ENCODE data around the gene KCNA5. TPM values are rescaled to one million over a fixed set of nuclear protein-coding genes. Genes with fewer than 3 reads are reported as not detected.

Gene KCNA5
- total RNA-seq: under 1 TPM in 1 of 2 donors, not detected in 1; 0.68 TPM

DNA sequence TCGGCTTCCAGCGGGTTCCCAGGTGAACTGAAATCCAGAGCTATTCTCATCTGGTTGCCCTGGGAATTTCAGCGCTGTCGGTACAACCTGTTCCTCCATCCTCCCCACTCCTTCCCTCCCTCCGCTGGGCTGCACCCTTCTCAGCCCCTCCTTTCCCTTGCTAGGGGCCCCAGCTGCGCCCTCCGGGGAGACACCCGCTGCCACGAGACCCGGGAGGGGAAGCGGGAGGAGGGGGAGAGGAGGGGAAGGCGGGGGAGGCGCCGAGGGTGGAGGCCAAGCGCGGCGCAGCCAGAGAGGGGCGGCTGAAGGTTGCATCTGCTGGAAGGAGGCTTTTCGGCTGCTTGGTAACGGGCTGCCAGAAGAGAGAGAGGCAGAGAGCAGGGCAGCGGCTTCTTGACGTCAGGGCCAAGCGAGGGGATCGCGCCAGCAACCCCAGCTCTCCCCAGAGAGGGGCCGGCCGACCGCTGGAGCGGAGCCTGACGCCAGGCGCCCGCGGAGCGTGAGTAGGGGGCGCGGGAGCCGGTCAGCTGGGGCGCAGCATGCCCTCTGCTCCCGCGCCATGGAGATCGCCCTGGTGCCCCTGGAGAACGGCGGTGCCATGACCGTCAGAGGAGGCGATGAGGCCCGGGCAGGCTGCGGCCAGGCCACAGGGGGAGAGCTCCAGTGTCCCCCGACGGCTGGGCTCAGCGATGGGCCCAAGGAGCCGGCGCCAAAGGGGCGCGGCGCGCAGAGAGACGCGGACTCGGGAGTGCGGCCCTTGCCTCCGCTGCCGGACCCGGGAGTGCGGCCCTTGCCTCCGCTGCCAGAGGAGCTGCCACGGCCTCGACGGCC lies at the start of gene KCNA5:
KCNA5 (plus strand) TSS at position 291 of the 831 bp plus-strand sequence; CDS start at position 560, 269 bp downstream.
- H3K27me3 ChIP-seq (replicated peaks; ENCODE audit: insufficient read depth): peaks cover 16% of the 10 kb centered on the region
- intact Hi-C loops (cut with DNase I): no loop called here
- TF ChIP-seq POLR2A (IDR thresholded peaks at IDR 0.05): no peak
- no peak for TF ChIP-seq POLR2AphosphoS5 (IDR thresholded peaks at IDR 0.05)
- no peak for TF ChIP-seq CTCF (IDR thresholded peaks at IDR 0.05)
- no peak for DNase-seq (ENCODE audit: low spot score)
- H3K36me3 ChIP-seq: no peaks in the 10 kb centered on the region
- H3K4me3 ChIP-seq: no peak within 1 kb of the TSS
- H3K27ac ChIP-seq: no peak within 1 kb of the TSS
- H3K4me1 ChIP-seq (replicated peaks): peaks cover 2% of the 10 kb centered on the region
- H3K9me3 ChIP-seq: no peaks in the 10 kb centered on the region
- WGBS: 2% methylated on average over 40 of the region's 68 CpGs

DNA sequence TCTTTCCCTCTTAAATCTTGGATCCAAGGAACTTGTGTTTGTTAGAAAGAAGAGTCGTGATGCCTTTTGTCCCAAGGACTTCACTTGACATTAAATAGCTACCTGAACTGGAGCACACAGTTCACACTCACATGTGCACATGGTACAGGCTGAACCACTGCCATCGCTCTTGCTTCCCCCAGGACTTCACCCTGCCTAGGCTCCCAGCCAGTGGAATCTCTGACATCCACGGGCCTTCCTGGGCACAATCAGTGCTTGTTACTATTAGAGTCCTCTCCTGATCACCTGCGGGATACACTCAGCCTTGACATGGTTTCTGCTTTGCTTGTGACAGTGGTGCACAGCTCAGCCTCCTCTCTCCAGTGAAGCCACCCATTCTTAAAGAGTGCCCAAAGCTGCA lies 49.1 kb upstream of the KCNA5 start:
- H3K27ac ChIP-seq: no peak overlapping the region
- no peak for DNase-seq (ENCODE audit: low spot score)
- no peaks in the 10 kb centered on the region for H3K4me1 ChIP-seq (replicated peaks)
- WGBS: 69% methylated on average over 4 of the region's 4 CpGs
- intact Hi-C loops (cut with DNase I): no loop called here
- H3K36me3 ChIP-seq: no peaks in the 10 kb centered on the region
- H3K27me3 ChIP-seq (replicated peaks; ENCODE audit: insufficient read depth): peaks cover 3% of the 10 kb centered on the region
- no peak for TF ChIP-seq CTCF (IDR thresholded peaks at IDR 0.05)
- no peak for TF ChIP-seq POLR2AphosphoS5 (IDR thresholded peaks at IDR 0.05)
- TF ChIP-seq POLR2A (IDR thresholded peaks at IDR 0.05): no peak
- no peak overlapping the region for H3K4me3 ChIP-seq
- H3K9me3 ChIP-seq: no peaks in the 10 kb centered on the region

GRCh38 chr12:4996714-4997113 lies 47.0 kb upstream of the KCNA5 start:
- Histone ChIP-seq H3K27me3 (replicated peaks; ENCODE audit: insufficient read depth) (peaks cover 3% of the 10 kb centered on the region), H3K9me3 (no peaks in the 10 kb centered on the region), H3K27ac (no peak overlapping the region), H3K36me3 (no peaks in the 10 kb centered on the region), H3K4me1 (replicated peaks) (no peaks in the 10 kb centered on the region), H3K4me3 (no peak overlapping the region)
- TF ChIP-seq POLR2A (IDR thresholded peaks at IDR 0.05) (no peak), CTCF (IDR thresholded peaks at IDR 0.05) (no peak), POLR2AphosphoS5 (IDR thresholded peaks at IDR 0.05) (no peak)
- intact Hi-C loops (cut with DNase I): no loop called here
- 84% methylated on average over 4 of the region's 4 CpGs for WGBS
- no peak for DNase-seq (ENCODE audit: low spot score)

DNA sequence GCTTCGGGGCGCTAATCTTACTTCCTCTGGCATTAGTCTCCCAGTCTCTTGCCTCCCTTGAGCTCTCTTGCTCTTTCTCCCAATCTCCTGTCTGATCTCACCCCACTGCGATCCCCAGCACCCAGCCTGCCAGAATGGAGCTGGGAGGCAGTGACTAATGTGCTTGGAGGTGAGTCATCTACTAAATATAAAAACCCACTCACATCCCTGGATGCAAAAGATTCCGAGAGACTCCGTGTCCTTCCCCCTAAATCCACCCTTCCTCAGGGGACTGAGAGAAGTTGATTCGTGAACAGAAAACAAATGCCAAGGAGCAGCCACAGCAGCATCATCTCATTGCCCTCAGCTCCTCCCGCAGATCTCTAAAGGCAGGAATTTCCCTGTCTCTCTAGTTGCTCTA lies 45.7 kb upstream of the KCNA5 start:
- no peak for DNase-seq (ENCODE audit: low spot score)
- no peaks in the 10 kb centered on the region for H3K9me3 ChIP-seq
- H3K27ac ChIP-seq: no peak overlapping the region
- no peaks in the 10 kb centered on the region for H3K4me1 ChIP-seq (replicated peaks)
- H3K36me3 ChIP-seq: no peaks in the 10 kb centered on the region
- no peak overlapping the region for H3K4me3 ChIP-seq
- intact Hi-C loops (cut with DNase I): no loop called here
- TF ChIP-seq CTCF (IDR thresholded peaks at IDR 0.05) (no peak), POLR2A (IDR thresholded peaks at IDR 0.05) (no peak), POLR2AphosphoS5 (IDR thresholded peaks at IDR 0.05) (no peak)
- 32% methylated on average over 7 of the region's 7 CpGs for WGBS
- H3K27me3 ChIP-seq (replicated peaks; ENCODE audit: insufficient read depth): peaks cover 3% of the 10 kb centered on the region

DNA sequence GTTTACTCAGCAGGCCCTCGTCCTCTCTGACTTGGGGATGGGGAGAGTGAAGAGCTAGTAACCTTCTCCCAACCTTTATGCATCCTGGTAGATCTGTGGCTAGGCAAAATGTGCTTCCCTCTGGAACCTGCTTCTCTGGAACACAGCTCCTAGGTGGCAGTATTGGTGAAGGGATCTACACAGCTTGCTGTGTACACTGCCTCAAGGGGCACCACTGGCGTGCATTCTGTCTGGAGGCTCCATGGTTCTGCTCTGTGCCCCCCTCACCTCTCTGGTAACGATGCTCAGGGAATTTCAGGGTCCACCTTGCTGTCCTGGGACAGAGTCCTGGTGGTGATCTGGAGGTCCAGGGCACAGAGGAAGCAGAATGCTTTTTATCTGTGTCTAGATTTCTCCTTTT lies 43.5 kb upstream of the KCNA5 start:
- DNase-seq (ENCODE audit: low spot score): no peak
- Histone ChIP-seq H3K9me3 (no peaks in the 10 kb centered on the region), H3K36me3 (no peaks in the 10 kb centered on the region), H3K27ac (no peak overlapping the region), H3K4me3 (no peak overlapping the region), H3K4me1 (replicated peaks) (no peaks in the 10 kb centered on the region), H3K27me3 (replicated peaks; ENCODE audit: insufficient read depth) (no peaks in the 10 kb centered on the region)
- TF ChIP-seq CTCF (IDR thresholded peaks at IDR 0.05) (no peak), POLR2A (IDR thresholded peaks at IDR 0.05) (no peak), POLR2AphosphoS5 (IDR thresholded peaks at IDR 0.05) (no peak)
- WGBS: 88% methylated on average over 3 of the region's 3 CpGs
- intact Hi-C loops (cut with DNase I): no loop called here
